ENCODE results near the gene UBR4. TPM values are rescaled to one million over a fixed set of nuclear protein-coding genes. Genes with fewer than 3 reads are reported as not detected.

UBR4 gene
- total RNA-seq, 4 donors from 2014 or later, result 132 to 268 (median 170) TPM

GRCh38 chr1:19254416-19254815 lies 44.4 kb upstream of the UBR4 start:
- TF ChIP-seq POLR2A (IDR thresholded peaks at IDR 0.05; ENCODE audit: low read depth) (no peak), EP300 (IDR thresholded peaks at IDR 0.05) (no peak), CTCF (IDR thresholded peaks at IDR 0.05) (no peak), POLR2AphosphoS5 (IDR thresholded peaks at IDR 0.05) (no peak)
- intact Hi-C loops (cut with DNase I), result loop anchor here (5.0 to 10.0 kb wide), 2 partner anchors 50 to 408 kb away; partner anchors contain the start of gene HTR6
- Histone ChIP-seq H3K9me3 (no peaks in the 10 kb centered on the region), H3K4me3 (no peak overlapping the region), H3K27me3 (no peaks in the 10 kb centered on the region), H3K36me3 (peaks cover 28 to 48% (median 45%) of the 10 kb centered on the region in 4 donors), H3K4me1 (peaks cover 29 to 43% (median 37%) of the 10 kb centered on the region in 4 donors), H3K27ac (replicated peaks in 1 of 4) (no peak overlapping the region)
- DNase-seq (ENCODE audit: extremely low spot score), result no peak

GRCh38 chr1:19251305-19252196 lies 41.5 kb upstream of the UBR4 start, which contains the start of the genes EMC1 and MRTO4:
Gene EMC1 (minus strand): TSS chr1:19251524. CDS start chr1:19251509, 15 bp downstream.
Gene MRTO4 (plus strand): TSS chr1:19251805. CDS start chr1:19251836, 31 bp downstream.
- no peaks in the 10 kb centered on the region for H3K9me3 ChIP-seq
- H3K4me1 ChIP-seq, result peaks cover 30 to 47% (median 39%) of the 10 kb centered on the region in 4 donors
- peaks cover 5 to 30% (median 16%) of the 10 kb centered on the region in 4 donors for H3K36me3 ChIP-seq
- WGBS, result 1% methylated on average over 35 of the region's 81 CpGs
- peak; percentile 72 to 88 for TF ChIP-seq POLR2AphosphoS5 (IDR thresholded peaks at IDR 0.05)
- TF ChIP-seq POLR2A (IDR thresholded peaks at IDR 0.05; ENCODE audit: low read depth), result no peak
- intact Hi-C loops (cut with DNase I), result loop anchor here (5.0 to 10.0 kb wide), 2 partner anchors 53 to 411 kb away; partner anchors contain the start of gene HTR6
- peak within 1 kb of the TSS; percentile 83 to 94 (median 92) for H3K27ac ChIP-seq (replicated peaks in 1 of 4)
- peak within 1 kb of the TSS; percentile 77 to 92 (median 86) for H3K4me3 ChIP-seq
- DNase-seq (ENCODE audit: extremely low spot score), result peak; percentile 95
- H3K27me3 ChIP-seq, result no peaks in the 10 kb centered on the region

GRCh38 chr1:19250629-19251304 lies 40.7 kb upstream of the UBR4 start:
- intact Hi-C loops (cut with DNase I), result loop anchor here (5.0 to 10.0 kb wide), 2 partner anchors 54 to 412 kb away; partner anchors contain the start of gene HTR6
- Histone ChIP-seq H3K4me3 (peak overlapping the region; percentile 77 to 92 (median 86)), H3K27ac (replicated peaks in 1 of 4) (peak overlapping the region; percentile 83 to 94 (median 92)), H3K27me3 (no peaks in the 10 kb centered on the region), H3K4me1 (peaks cover 30 to 47% (median 39%) of the 10 kb centered on the region in 4 donors), H3K9me3 (no peaks in the 10 kb centered on the region), H3K36me3 (peaks cover 0 to 22% (median 8%) of the 10 kb centered on the region in 4 donors)
- DNase-seq (ENCODE audit: extremely low spot score), result no peak
- 12% methylated on average over 14 of the region's 14 CpGs for WGBS
- no peak for TF ChIP-seq CTCF (IDR thresholded peaks at IDR 0.05)
- TF ChIP-seq POLR2A (IDR thresholded peaks at IDR 0.05; ENCODE audit: low read depth), result no peak
- TF ChIP-seq EP300 (IDR thresholded peaks at IDR 0.05), result no peak
- no peak for TF ChIP-seq POLR2AphosphoS5 (IDR thresholded peaks at IDR 0.05)

GRCh38 chr1:19240673-19241538 lies 30.8 kb upstream of the UBR4 start:
- Histone ChIP-seq H3K4me3 (no peak overlapping the region), H3K9me3 (no peaks in the 10 kb centered on the region), H3K27ac (replicated peaks in 1 of 4) (peak overlapping the region; percentile 56 to 68 (median 62)), H3K27me3 (no peaks in the 10 kb centered on the region), H3K36me3 (peaks cover 40 to 93% (median 85%) of the 10 kb centered on the region in 4 donors), H3K4me1 (peaks cover 3 to 9% (median 8%) of the 10 kb centered on the region in 4 donors)
- intact Hi-C loops (cut with DNase I), result loop anchor here (5.0 kb wide), 2 partner anchors 34 to 59 kb away; no protein-coding TSS in a partner anchor
- TF ChIP-seq POLR2AphosphoS5 (IDR thresholded peaks at IDR 0.05) (peak; percentile 54 to 65), EP300 (IDR thresholded peaks at IDR 0.05) (no peak), CTCF (IDR thresholded peaks at IDR 0.05) (peak; percentile 96 to 98 (median 97)), POLR2A (IDR thresholded peaks at IDR 0.05; ENCODE audit: low read depth) (no peak)
- 53% methylated on average over 7 of the region's 7 CpGs for WGBS
- no peak for DNase-seq (ENCODE audit: extremely low spot score)

Measured in esophagus muscularis mucosa (tissue), 4 donors.